SIG-M5 (cell line): ENCODE data around the gene ATXN1.
"Not testable (repeated sequence)": the region's sequence is repeated elsewhere in the genome, so short reads cannot be mapped to it uniquely, and the experiment has no call there.

Experiments used
- DNase-seq: peaks from one replicate; lab custom pipeline; 2025; lab: John Stamatoyannopoulos, UW

The ATXN1 gene

GRCh38 chr6:16274483-16274882 is 486.8 kb downstream of the ATXN1 start:
- DNase-seq: no peak

GRCh38 chr6:16273256-16273655 is 488.0 kb downstream of the ATXN1 start:
- DNase-seq: no peak

- no peak for DNase-seq
Measured at GRCh38 chr6:16272201-16272600, 489.1 kb downstream of the ATXN1 start.

GRCh38 chr6:16271428-16271827 is 489.8 kb downstream of the ATXN1 start:
- no peak for DNase-seq

GRCh38 chr6:16270178-16270794 is 491.0 kb downstream of the ATXN1 start:
- DNase-seq: no peak

- not testable (repeated sequence) for DNase-seq
Measured at GRCh38 chr6:16269442-16270070, 491.7 kb downstream of the ATXN1 start.

- DNase-seq: no peak
Measured at GRCh38 chr6:16267428-16268263, 493.6 kb downstream of the ATXN1 start.

- no peak for DNase-seq
Measured at GRCh38 chr6:16265351-16266341, 495.6 kb downstream of the ATXN1 start.

GRCh38 chr6:16264785-16265184 is 496.5 kb downstream of the ATXN1 start:
- DNase-seq: no peak

- DNase-seq: not testable (repeated sequence)
Measured at GRCh38 chr6:16263464-16264099, 497.7 kb downstream of the ATXN1 start.

- DNase-seq: not testable (repeated sequence)
Measured at GRCh38 chr6:16262773-16263172, 498.5 kb downstream of the ATXN1 start.

- not testable (repeated sequence) for DNase-seq
Measured at GRCh38 chr6:16260602-16261001, 500.7 kb downstream of the ATXN1 start.

GRCh38 chr6:16259604-16260003 is 501.7 kb downstream of the ATXN1 start:
- not testable (repeated sequence) for DNase-seq

GRCh38 chr6:16258709-16259075 is 502.6 kb downstream of the ATXN1 start:
- no peak for DNase-seq

- DNase-seq: no peak
Measured at GRCh38 chr6:16257999-16258708, 503.1 kb downstream of the ATXN1 start.

GRCh38 chr6:16256781-16257180 is 504.5 kb downstream of the ATXN1 start:
- DNase-seq: no peak

GRCh38 chr6:16254535-16254934 is 506.7 kb downstream of the ATXN1 start:
- no peak for DNase-seq

GRCh38 chr6:16253399-16254144 is 507.7 kb downstream of the ATXN1 start:
- DNase-seq: no peak

- DNase-seq: no peak
Measured at GRCh38 chr6:16252686-16253299, 508.5 kb downstream of the ATXN1 start.
